ENCODE data around the gene UBE2B.

DNA sequence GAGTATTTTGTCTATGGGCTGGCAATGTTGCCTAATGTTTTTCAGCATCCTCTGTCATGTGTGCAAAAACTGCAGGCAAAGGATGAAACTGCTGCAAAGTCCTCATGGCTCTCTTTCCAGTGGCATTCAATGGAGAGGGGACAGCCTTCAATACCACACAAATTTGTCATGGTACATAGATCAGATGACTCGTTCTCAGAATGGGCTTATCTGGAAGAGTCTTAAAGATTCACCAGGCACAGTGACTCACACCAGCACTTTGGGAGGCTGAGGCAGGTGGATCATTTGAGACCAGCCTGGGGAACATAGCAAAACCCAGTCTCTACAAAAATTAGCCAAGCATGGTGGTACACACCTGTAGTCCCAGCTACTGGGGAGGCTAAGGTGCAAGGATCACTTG is 35.0 kb downstream of the UBE2B start:
- TF ChIP-seq GATA3 (IDR thresholded peaks at IDR 0.05; ENCODE audit: low read depth, low read length) (no peak), GATA2 (IDR thresholded peaks at IDR 0.05; ENCODE audit: low read depth, low read length) (no peak)

Measured in SH-SY5Y (cell line).